Osteoblast (primary cell): ENCODE results near the gene REXO1. TPM values are rescaled to one million over a fixed set of nuclear protein-coding genes. Genes with fewer than 3 reads are reported as not detected.

Source experiments
- DNase-seq: peaks from one replicate; pipeline ENCODE4 v3.0.0; 2011; ENCODE audit warnings: low spot score, mixed read lengths; ENCODE audit not compliant: insufficient read length; ENCODE audit errors: missing footprints
- H2AFZ ChIP-seq: 2 replicates; pipeline ENCODE4 v1.6.0; 2011; ENCODE audit warnings: mild to moderate bottlenecking, low read length
- H3K27ac ChIP-seq: 2 replicates; pipeline ENCODE4 v1.5.1; 2011; ENCODE audit warnings: mild to moderate bottlenecking, low read depth, low read length, moderate library complexity
- H3K27me3 ChIP-seq: 2 replicates; pipeline ENCODE4 v1.6.0; 2012; ENCODE audit warnings: mild to moderate bottlenecking, control low read depth, inconsistent platforms, low read length, moderate library complexity; ENCODE audit not compliant: insufficient read depth
- H3K36me3 ChIP-seq: 2 replicates; pipeline ENCODE4 v1.5.1; 2011; ENCODE audit warnings: mild to moderate bottlenecking, low read length, control low read depth, moderate library complexity; ENCODE audit not compliant: insufficient read depth
- H3K4me1 ChIP-seq: 2 replicates; pipeline ENCODE4 v1.5.1; 2011; ENCODE audit warnings: mild to moderate bottlenecking, low read length, control low read depth, moderate library complexity; ENCODE audit not compliant: insufficient read depth
- H3K4me2 ChIP-seq: 2 replicates; pipeline ENCODE4 v1.6.0; 2011; ENCODE audit warnings: mild to moderate bottlenecking, low read length; ENCODE audit not compliant: insufficient read depth
- H3K4me3 ChIP-seq: fragments of 200-600 bp; sonication (generic); 3 replicates; pipeline ENCODE4 v1.5.1; 2012; ENCODE audit warnings: mild to moderate bottlenecking, low read length, inconsistent platforms; ENCODE audit not compliant: insufficient read depth
- H3K79me2 ChIP-seq: 2 replicates; pipeline ENCODE4 v1.6.0; 2012; ENCODE audit warnings: mild to moderate bottlenecking, low read length, control low read depth, inconsistent platforms; ENCODE audit not compliant: insufficient read depth
- H3K9me3 ChIP-seq: 2 replicates; pipeline ENCODE4 v1.5.1; 2011; ENCODE audit warnings: low read depth, low read length, control low read depth
- H4K20me1 ChIP-seq: 2 replicates; pipeline ENCODE4 v1.6.0; 2012; ENCODE audit warnings: mild to moderate bottlenecking, low read length, control low read depth; ENCODE audit not compliant: insufficient read depth
- total RNA-seq: library from RNA; depleted of rRNA; stranded (reverse); fragments of >200 nt; gene quantifications from 2 replicates; pipeline ENCODE4 v1.2.3, GENCODE V29; 2012
- TF ChIP-seq, protein P1 (sequence below): IDR thresholded peaks from 2 replicates; pipeline ENCODE4 v1.5.1; 2011; ENCODE audit warnings: mild to moderate bottlenecking, low read depth, low read length, moderate library complexity; ENCODE audit errors: extremely low read depth

The REXO1 gene
- total RNA-seq, 1 donor, result 9.4 TPM

DNA sequence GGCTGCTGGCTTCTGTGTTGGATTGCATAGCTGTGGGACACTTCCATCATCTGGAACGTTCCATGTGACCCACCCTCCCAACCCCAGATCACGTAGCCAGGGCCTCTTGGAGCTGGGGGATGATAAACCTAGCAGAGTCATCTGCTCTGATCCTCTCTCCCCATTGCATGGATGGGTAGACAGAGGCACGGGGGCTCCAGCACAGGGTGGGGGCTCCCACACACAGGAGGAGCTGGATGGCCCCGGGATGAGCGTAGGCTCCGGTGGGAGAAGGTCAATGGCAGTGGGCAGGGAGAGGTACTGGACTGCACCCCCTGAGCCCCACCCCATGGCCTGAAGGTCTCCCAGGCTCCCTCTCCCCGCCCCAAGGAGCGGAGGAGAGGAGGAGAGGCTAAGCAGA lies 61.6 kb downstream of the REXO1 start:
- TF ChIP-seq, protein P1, sequence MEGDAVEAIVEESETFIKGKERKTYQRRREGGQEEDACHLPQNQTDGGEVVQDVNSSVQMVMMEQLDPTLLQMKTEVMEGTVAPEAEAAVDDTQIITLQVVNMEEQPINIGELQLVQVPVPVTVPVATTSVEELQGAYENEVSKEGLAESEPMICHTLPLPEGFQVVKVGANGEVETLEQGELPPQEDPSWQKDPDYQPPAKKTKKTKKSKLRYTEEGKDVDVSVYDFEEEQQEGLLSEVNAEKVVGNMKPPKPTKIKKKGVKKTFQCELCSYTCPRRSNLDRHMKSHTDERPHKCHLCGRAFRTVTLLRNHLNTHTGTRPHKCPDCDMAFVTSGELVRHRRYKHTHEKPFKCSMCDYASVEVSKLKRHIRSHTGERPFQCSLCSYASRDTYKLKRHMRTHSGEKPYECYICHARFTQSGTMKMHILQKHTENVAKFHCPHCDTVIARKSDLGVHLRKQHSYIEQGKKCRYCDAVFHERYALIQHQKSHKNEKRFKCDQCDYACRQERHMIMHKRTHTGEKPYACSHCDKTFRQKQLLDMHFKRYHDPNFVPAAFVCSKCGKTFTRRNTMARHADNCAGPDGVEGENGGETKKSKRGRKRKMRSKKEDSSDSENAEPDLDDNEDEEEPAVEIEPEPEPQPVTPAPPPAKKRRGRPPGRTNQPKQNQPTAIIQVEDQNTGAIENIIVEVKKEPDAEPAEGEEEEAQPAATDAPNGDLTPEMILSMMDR, result no peak
- no peaks in the 10 kb centered on the region for H3K79me2 ChIP-seq
- H4K20me1 ChIP-seq, result no peaks in the 10 kb centered on the region
- peaks cover 7% of the 10 kb centered on the region for H3K27me3 ChIP-seq
- no peak overlapping the region for H3K4me2 ChIP-seq
- no peaks in the 10 kb centered on the region for H3K36me3 ChIP-seq
- H3K4me1 ChIP-seq, result no peaks in the 10 kb centered on the region
- no peak overlapping the region for H3K4me3 ChIP-seq
- H3K27ac ChIP-seq, result no peak overlapping the region
- peaks cover 4% of the 10 kb centered on the region for H3K9me3 ChIP-seq
- no peak for DNase-seq
- H2AFZ ChIP-seq, result no peak overlapping the region

DNA sequence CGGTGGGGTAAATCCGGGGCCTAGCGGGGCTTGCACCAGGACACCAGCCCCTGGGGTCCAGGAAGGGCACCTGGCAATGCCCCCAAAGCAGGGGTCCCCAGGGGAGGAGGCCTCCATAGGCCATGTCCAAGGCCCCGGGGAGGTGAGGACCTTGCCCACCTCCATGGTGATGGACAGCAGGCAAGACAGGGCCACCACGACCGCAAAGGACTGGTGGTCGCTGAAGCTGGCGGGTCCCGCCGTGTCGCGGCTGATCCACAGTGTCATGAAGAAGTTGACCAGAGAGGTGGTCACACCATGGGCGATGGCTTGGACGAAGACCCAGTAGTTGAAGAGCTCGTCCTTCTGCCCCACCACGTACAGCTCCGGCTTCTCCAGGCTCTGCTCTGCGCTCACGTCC lies 63.0 kb downstream of the REXO1 start:
- H2AFZ ChIP-seq, result no peak overlapping the region
- H3K27ac ChIP-seq, result no peak overlapping the region
- DNase-seq, result no peak
- no peaks in the 10 kb centered on the region for H3K4me1 ChIP-seq
- TF ChIP-seq, protein P1, result no peak
- no peak overlapping the region for H3K4me3 ChIP-seq
- H4K20me1 ChIP-seq, result no peaks in the 10 kb centered on the region
- peaks cover 4% of the 10 kb centered on the region for H3K9me3 ChIP-seq
- no peaks in the 10 kb centered on the region for H3K36me3 ChIP-seq
- H3K4me2 ChIP-seq, result no peak overlapping the region
- no peaks in the 10 kb centered on the region for H3K79me2 ChIP-seq
- peaks cover 11% of the 10 kb centered on the region for H3K27me3 ChIP-seq

DNA sequence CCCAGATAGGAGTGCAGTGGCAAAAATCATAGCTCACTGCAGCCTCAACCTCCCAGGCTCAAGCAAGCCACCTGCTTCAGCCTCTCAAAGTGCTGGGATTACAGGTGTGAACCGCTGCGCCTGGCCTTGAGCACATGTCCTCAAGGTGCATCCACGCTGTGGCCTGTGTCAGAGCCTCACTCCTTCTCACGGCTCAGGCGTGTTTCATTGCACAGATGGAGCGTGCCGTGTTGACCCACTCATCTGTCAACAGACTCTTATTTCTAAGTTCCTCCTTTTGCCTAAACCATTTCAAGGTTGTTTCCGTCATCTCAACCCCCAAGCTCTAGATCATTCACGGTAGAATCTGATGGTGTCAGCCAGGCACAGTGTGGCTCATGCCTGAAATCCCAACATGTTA lies 64.4 kb downstream of the REXO1 start:
- H4K20me1 ChIP-seq, result no peaks in the 10 kb centered on the region
- H3K27me3 ChIP-seq, result peaks cover 22% of the 10 kb centered on the region
- H3K4me3 ChIP-seq, result no peak overlapping the region
- H2AFZ ChIP-seq, result no peak overlapping the region
- H3K36me3 ChIP-seq, result no peaks in the 10 kb centered on the region
- no peak overlapping the region for H3K27ac ChIP-seq
- no peaks in the 10 kb centered on the region for H3K79me2 ChIP-seq
- H3K4me1 ChIP-seq, result no peaks in the 10 kb centered on the region
- no peak overlapping the region for H3K4me2 ChIP-seq
- DNase-seq, result no peak
- H3K9me3 ChIP-seq, result peaks cover 4% of the 10 kb centered on the region
- TF ChIP-seq, protein P1, result no peak

DNA sequence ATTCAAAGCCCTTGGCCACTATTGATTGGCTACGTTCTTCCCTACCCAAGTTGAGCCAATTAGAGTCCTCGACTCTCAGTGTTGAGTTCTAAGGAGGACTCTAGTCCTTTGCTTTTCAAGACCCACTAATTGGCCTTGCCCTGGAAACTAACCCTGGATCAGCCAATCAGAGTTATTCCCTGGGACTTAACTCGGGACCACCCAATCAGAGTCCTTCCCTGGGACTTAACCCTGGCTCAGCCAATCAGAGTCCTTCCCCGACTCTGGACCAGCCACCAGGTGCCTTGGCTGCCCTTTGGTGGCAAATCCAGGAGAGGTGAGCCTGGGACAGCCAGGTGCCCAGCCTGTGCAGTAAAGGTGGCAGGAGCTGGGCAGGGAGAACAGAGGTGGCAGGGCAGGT lies 64.9 kb downstream of the REXO1 start:
- Histone ChIP-seq H3K27me3 (peaks cover 23% of the 10 kb centered on the region), H3K36me3 (no peaks in the 10 kb centered on the region), H2AFZ (no peak overlapping the region), H3K4me3 (no peak overlapping the region), H3K4me1 (no peaks in the 10 kb centered on the region), H3K9me3 (peaks cover 4% of the 10 kb centered on the region), H4K20me1 (no peaks in the 10 kb centered on the region), H3K27ac (no peak overlapping the region), H3K4me2 (no peak overlapping the region), H3K79me2 (no peaks in the 10 kb centered on the region)
- no peak for DNase-seq
- TF ChIP-seq, protein P1, result no peak
